ENCODE results near the gene FBLN7.

FBLN7 gene

DNA sequence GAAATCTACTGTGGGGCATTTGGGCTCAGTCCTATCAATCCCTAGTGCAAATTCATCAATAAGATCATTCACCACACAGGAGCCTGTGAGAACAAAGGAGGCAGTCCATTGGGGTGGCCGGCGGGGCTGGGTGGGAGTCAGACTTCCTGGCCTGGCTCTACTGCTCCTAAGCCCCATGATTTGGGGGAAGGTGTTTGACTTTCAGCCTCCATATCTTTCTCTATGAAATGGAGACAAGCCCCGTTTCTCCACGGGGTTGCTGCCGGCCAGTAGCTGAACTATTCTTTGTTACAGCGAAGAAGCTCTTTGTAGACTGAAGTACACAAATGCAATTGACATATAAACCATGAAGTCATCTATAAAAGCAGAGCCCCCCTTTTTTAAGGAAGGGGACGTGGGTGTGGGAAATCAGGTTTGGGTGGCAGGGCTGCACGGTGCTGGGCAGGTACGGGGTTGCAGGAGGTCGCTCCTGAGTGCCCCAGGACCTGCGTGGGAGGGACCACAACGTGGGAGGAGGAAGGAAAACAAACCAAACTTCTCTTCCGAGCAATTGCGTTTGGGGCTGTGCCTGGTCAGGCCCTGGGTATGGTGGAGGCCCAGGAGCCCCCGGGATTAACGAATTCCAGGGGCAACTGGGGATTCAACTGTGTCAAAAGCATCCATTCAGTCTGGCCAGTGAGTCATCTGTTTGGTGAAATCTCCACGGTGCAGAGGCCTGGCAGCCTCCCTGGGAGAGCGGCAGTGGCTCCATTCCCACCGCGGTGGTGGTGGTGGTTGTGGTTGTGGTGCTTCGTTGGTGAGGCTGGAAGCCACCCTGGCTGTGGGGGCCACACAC is 18.2 kb downstream of the FBLN7 start:
- in situ Hi-C loops (cut with MboI; ENCODE audit: low sequenced_read_pairs) = no loop called here

DNA sequence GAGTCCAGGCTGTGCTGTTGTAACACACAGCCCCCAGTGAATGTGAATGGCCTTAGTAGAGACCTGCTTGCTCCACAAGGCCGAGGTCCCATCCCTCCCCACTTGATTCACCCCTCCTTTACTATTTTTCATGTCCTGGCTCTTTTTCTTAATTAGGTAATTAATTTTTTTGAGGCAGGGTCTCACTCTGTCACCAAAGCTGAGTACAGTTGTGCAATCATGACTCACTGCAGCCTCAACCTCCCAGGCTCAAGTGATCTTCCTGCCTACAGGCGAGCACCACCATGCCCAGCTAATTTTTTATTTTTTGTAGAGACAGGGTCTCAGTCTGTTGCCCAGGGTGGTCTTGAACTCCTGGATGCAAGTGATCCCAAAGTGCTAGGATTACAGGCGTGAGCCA is 19.3 kb downstream of the FBLN7 start:
- in situ Hi-C loops (cut with MboI; ENCODE audit: low sequenced_read_pairs) = no loop called here

DNA sequence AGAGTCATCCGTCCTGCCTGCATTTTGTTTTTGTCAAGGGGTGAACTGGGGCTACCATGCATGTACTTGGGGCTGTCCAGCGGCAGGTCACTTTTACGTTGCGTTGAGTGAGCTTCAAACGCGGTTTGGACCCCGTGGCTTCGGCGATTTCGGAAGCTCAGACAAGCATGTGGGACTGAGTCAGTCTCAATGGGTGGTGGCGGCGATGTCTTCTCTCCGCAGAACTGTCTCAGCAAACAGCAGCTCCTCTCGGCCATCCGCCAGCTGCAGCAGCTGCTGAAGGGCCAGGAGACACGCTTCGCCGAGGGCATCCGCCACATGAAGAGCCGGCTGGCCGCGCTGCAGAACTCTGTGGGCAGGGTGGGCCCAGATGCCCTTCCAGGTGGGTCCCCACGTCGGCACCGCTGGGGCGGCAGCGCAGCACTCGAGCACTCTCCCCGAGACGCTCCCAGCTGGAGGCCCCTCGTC is 21.3 kb downstream of the FBLN7 start:
- in situ Hi-C loops (cut with MboI; ENCODE audit: low sequenced_read_pairs) = no loop called here

DNA sequence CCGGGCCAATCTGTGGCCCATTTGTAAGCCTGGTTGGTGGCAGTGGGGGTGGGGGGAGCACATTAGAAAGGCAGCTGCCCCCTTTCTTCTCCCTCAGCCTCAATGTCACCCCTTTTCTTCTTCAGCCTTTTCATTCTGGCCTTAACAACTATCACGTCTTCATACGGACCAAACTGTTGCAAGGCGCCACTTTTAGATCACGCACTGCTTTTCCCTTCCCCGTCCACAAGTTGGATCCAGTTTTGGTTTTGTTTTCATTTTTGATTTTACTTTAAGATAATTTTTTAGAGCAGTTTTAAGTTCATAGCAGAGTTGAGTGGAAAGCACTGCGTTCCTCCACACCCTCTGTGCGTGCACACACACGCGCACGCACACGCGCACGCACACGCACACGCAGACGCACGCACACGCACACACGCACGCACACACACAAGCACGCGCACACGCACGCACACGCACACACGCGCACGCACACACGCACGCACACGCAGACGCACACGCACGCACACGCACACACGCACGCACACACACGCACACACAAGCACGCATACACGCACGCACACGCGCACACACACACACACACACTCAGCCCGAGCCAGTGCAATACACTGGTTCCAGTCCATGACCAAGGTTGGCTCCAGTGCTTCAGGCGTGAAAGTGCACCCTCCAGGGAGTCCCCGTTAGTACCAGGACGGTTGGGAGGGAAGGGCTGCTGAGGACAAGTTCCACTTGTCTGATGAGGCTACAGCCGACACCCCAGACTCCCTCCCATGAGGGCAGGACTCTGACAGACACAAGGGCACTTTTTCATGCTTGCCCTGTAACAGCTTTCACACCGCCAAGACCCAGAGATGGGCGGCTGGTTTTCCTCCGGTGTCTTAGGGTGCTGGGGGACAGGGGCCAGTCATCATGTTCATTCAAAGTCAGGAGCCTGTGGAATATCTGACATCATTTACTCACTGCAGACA is 22.4 kb downstream of the FBLN7 start:
- in situ Hi-C loops (cut with MboI; ENCODE audit: low sequenced_read_pairs) = no loop called here

DNA sequence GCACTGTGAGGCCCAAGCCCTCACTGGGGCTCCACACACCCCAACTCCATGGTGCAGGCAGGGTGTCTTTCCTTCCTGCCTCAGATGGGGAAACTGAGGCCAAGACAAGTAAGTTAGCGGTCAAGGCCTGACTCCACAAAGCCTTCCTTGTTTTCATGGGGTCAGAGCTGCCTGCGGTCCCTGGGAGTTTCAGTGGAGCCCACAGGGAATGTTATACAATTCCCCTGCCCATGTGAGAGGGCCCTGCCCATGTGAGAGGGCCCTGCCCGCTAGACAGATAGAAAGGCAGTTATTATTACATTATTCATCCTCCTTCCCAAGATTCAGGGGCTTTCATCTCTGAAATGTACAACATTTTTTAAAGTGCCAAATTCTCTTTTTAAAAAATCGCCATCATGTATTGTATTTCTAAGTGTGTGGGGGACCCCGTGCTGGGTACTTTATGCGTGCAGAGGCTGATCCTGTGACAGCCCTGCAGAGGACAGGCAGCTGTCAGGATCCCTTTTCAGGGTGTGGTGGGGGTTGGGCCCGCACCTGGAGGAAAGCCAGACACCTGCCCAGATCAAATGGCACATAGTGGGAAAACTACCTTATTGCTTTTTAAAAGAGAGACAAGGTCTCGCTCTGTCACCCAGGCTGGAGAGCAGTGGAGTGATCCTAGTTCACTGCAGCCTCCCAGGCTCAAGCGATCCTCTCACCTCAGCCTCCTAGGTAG is 23.4 kb downstream of the FBLN7 start:
- in situ Hi-C loops (cut with MboI; ENCODE audit: low sequenced_read_pairs) = no loop called here

DNA sequence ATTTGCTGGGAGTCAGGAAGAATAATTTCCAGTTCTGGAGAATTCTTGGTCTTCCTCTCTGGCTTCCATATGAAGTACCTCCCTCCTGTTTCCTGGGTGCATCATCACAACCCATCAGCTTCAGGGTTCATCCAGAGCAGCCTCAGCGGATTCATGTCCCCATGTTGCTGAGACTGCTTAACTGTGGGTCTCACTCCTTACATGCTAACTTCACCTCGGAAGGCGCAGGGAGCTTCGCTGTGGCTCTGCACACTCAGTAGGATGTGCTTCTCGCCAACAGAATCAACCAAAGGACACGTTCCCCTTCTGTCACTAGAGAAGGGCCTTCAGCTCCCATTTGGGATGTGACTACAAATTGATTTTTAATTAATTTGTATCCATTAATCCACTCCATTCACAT is 24.2 kb downstream of the FBLN7 start:
- in situ Hi-C loops (cut with MboI; ENCODE audit: low sequenced_read_pairs) = no loop called here

DNA sequence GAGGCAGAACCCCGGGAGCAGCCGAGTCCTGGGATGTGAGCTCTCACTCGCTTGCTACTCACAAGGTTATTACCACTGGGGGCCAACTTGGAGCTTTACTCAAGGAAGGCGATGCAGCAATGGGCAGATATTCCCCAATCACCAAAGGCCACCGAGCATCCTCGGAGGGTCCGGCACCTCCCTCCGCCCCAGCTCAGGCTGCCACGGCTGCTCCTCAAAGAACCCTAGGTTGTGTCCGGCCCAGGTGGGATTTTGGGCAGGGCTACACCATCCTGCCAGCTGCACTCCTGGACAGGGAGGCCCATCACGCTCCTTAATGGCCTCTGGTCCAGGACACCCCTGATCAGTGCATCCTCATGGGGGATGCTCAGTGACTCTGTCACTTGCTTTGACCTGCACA is 24.8 kb downstream of the FBLN7 start:
- in situ Hi-C loops (cut with MboI; ENCODE audit: low sequenced_read_pairs) = no loop called here

DNA sequence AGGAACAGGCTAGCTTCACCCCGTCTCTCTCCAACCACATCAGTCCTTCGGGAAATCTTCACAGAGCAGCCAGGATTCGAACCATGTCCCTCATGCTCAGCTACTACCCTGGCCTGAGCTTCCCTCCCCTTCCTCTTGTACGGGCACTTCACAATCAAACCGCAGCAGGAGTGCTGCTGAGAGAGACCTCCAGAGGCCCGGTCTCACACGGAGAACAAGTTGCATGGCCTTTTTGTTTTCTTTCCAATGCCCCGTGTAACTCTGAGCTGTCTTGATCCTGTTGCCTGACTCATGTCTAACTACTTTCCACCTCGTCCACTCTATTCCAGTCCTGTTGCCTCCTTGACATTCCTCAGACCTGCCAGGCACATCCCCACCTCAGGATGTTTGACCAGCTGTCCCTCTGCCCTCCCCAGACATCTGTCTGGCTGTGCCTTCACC is 25.4 kb downstream of the FBLN7 start:
- in situ Hi-C loops (cut with MboI; ENCODE audit: low sequenced_read_pairs) = no loop called here

DNA sequence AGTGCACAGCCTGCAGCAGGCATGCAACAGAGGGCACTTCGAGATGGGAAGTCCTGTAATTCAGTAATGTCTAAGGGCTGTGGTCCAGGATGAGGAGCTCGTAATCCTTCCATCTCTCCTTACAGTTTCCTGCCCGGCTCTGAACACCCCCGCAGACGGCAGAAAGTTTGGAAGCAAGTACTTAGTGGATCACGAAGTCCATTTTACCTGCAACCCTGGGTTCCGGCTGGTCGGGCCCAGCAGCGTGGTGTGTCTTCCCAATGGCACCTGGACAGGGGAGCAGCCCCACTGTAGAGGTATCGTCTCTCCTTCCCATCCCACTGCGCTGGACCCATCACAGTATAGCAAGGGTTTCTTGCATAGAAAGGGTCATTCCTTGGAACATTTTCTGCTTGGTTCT is 26.7 kb downstream of the FBLN7 start:
- in situ Hi-C loops (cut with MboI; ENCODE audit: low sequenced_read_pairs) = no loop called here

DNA sequence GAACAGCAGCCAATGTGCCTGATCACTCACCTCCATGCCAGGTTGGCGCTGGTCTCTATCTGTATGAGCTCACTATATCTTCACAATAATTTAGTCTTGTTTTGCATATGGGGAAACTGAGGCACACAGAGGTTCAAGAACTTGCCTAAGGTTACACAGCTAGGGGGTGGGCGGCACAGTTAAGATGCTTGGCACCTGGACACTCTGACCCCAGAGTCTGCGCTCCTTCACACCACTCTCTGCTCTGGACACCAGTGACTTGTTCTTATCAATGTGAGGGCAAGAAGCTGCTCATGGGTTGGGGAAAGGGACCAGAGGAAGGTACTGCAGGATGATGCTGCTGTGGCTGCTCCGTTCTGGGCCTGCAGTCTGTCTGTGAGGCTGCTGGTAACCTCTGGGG is 27.1 kb downstream of the FBLN7 start:
- in situ Hi-C loops (cut with MboI; ENCODE audit: low sequenced_read_pairs) = no loop called here

DNA sequence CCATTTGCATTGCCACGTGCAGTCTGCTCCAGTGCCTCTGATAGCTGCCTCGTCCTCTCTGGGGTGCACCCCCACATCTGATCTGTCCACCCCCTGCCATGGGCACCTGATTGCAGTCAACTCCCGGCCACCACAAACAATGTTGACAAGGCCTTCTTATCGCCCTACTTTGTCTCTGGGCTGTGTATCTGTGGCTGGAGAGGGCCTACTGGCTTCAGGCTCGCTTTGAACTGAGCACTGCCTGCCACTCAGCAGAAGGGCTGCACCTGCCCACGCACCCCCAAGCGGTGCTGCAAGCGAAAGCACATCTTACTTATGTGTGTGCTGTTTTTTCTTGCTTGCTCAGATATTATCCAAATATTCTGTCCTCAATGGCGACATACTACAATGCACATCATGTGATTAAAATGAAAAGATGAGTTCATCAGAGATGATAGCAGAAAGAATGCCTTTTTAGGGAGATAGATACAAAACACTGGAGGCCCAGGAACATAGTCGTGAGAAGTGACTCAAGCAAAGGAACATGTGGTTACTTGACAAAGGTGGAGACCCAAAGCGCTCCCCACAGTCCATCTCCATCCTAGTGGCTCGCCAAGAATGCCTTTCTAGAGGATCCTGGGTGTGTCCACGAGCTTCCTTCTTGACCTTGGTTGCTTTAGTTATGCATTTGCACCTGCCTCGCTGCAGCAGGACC is 28.8 kb downstream of the FBLN7 start:
- in situ Hi-C loops (cut with MboI; ENCODE audit: low sequenced_read_pairs) = no loop called here

DNA sequence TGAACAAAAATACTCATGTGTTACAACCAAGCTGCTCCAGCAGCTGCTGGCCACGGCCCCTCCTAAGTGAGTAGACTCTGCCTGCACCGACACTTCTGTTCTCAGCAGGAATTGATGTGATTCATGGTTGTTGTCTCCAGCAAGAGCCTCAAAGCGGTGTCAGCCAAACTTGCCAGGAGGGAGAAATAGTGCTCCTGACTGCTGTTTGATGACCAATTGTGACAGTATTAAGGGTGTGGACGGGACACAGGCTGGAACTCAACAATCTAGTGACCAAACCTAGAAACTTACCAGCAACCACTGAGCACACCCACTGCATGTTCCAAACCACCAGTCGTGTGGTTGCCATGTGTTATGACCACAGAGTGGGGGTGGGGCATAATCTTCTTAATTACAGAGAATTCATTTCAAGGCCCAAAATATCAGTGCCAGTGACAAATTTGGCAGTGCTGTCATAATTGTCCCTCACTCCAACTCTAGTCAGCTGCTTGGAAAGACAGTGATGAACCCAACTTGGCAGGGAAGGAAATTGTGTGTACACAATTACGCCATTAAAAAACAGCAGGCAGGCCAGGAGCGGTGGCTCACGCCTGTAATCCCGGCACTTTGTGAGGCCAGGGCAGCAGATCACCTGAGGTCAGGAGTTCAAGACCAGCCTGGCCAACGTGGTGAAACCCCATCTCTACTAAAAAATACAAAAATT is 30.4 kb downstream of the FBLN7 start:
- in situ Hi-C loops (cut with MboI; ENCODE audit: low sequenced_read_pairs) = no loop called here

DNA sequence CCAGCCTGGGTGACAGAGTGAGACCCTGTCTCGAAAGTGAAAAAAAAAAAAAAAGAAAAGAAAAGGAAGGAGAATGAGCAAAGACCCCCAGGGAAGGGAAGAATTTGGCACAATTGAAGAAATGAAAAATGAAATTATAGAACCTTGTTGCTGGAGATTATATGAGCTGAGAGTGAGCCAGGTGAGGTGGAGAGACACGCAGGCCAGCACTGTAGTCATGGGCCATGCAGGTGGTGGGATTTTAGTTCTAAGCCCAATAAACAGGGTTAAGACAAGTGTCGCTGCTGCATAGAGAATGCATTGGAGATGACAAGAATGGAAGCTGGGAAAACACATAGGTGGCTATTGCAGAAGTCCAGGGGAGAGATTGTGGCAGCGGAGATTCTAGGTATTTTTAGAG is 32.3 kb downstream of the FBLN7 start:
- in situ Hi-C loops (cut with MboI; ENCODE audit: low sequenced_read_pairs) = no loop called here

DNA sequence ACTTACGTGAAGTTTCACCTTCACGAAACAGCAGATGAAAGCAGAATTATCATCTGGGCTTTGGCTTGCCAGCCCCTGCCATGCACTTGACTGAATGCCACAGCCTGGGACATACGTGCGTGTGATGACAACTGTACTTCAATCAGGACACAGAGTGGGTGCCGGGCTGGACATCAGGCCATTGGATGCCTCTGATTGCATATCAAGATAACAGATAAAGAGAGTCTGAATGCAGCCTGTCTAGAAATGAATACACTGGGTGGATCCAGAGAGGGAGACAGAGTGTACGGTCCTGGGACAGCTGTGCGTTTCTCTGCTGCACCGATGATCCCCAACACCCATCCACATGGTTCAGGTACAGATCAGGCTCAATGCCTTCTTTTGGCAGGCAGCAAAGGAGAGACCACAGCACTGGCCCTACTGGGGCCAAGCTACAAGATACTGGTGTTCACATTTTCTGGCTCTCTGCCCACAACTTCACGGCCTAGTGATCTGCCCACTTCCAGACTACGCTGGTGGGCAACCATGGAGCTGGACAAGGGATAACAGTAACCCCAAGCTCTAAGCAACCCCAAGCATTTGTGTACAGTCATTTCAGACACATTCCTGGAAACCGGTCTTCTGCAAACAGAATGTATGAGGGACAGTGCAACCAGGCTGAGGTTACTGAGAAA is 35.6 kb downstream of the FBLN7 start:
- in situ Hi-C loops (cut with MboI; ENCODE audit: low sequenced_read_pairs) = no loop called here

DNA sequence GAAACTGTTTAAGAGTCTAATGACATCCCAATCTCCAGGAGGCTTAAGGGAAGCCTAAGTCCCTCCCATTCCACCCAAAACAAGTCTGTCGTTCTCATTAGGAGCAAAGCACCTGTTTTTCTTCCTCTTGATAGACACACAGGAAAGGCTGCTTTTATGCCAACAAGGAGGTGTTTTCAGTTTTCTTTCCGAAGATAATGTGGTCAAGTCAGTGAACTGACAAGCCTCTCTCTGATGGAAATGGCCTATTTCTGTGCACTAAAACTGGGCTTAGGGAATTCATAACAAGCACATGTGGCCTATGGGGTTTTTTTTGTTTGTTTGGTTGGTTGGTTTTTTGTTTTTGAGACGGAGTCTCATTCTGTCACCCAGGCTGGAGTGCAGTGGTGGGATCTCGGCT is 36.2 kb downstream of the FBLN7 start:
- in situ Hi-C loops (cut with MboI; ENCODE audit: low sequenced_read_pairs) = no loop called here

DNA sequence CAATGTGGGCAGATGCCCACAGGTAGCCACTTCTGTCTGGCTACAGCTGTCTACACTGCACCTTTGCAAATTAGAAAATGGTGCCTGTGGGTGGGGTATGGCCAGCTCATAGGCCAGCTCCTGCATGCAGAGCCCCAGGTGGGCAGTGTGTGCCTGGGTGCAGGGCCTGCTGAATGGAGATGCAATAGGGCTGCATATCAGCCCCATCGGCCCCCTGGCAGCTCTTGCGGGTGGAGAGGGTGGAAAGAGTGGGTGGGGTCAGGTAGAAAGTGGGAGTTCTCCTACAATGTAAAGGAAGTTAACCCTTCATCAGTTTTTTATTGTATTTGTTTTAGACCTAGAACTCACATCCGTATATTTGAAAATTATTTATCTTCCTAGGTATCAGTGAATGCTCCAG is 37.1 kb downstream of the FBLN7 start:
- in situ Hi-C loops (cut with MboI; ENCODE audit: low sequenced_read_pairs) = no loop called here

DNA sequence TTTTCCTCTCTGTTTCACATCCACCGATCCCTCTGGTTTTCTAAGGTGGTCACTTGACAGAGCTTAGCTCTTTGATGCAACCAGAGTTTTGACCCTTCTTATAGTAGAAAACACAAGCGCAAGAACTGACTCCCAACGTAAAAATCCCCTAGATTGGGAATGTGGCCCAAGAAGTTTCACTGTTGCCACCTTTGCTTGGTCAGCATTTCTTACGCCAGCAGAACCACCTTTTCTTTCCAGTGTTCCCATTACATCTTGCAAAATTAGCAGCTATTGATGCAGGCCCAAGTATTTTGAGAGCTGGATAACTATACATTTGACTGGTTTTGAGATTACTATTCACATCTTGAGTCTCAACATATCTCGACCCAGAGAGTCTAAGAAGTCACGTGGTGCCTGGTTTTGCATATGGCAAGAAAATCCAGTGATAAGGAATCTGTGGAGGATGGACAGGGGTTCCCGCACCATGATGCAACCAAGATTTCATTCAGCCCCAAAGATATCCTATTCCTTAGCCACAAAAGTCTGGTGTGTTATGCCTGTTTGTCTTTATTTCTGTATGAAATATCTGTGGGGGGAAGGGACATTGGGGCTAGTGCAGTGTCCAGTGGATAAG is 37.9 kb downstream of the FBLN7 start:
- in situ Hi-C loops (cut with MboI; ENCODE audit: low sequenced_read_pairs) = no loop called here

DNA sequence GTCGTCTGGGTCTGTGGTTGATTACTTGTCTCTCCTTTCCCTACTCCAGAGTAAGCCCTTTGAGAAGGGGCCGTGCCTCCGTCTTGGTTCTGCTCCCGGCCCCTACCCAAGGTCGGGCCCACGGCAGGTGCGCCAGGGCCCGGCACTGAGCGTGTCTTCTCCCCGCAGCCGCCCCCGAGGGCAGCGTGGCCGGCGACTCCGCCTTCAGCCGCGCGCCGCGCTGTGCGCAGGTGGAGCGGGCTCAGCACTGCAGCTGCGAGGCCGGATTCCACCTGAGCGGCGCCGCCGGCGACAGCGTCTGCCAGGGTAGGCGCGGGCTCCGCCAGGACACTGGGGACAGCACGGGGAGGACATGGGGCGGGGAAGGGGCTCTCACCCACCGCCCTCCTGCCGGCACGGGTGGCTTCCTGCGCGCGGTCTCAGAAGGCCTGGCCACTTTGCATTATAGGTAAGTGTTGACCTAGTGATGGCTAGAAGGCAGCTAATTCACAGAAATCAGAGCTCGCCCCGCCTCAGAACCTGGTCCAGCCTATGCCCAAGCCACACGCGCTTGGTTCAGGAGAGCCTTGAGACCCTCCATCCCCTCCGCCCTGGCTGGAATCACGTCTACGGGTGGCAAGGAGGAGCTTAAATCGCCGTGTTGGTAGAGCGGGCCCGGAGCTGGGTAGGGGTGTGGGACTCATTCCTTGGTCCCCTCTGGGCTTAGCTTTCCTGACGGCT is 43.5 kb downstream of the FBLN7 start:
- in situ Hi-C loops (cut with MboI; ENCODE audit: low sequenced_read_pairs) = no loop called here

All from HL-60/S4 treated with retinoic acid at 250 ng/mL for 4 days and 3 days (cell line).